HG02571 (cell line): Measurements from ENCODE around the gene LRRC4.

Experiments
- ATAC-seq: cut with Tn5 transposase; IDR thresholded peaks from one replicate; pipeline ENCODE4 v1.9.1; 2021; ENCODE audit warnings: mild to moderate bottlenecking, moderate library complexity; ENCODE audit not compliant: unreplicated experiment

Gene LRRC4

GRCh38 chr7:128060018-128060417, 28.8 kb upstream of the LRRC4 start:
- ATAC-seq, result no peak

DNA sequence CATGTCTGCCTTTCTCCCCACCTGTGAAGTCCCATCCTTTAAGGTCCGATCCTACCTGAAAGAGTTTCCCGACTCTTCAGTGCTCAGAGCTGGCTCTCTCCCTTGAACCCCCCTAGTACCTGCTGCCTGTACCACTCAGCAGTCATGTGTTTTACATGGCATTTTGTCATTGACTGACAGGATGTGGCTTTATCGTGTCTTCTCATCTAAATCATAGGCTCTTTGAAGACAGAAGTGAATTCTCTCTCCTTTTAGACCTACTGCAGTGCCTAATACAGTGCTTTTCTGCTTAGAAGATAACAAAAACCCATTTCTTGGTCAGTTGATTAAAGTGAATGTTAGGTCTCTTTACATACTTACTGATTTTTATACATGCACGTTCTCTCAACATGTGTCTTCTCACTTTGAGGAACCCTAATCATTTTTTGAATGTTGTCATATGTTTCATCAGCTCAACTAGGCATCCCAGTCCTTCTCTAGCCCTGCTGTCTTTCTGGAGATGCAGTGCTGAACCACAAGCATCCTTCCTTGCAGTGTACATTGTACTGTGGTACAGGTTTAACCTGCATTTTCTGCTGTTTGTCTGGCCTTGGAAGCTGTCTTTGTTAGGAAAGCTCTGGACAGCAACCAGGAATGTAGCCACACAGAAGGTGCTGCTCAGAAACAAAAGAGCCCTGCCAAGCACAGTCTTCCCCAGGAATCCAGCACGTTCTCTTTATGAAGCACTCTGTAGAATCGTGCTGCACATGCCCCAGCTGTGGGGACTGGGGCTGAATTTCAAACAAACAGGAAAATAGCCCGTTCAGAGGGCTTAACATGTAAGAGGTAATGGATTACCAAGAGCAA, 28.1 kb upstream of the LRRC4 start:
- ATAC-seq, result no peak

DNA sequence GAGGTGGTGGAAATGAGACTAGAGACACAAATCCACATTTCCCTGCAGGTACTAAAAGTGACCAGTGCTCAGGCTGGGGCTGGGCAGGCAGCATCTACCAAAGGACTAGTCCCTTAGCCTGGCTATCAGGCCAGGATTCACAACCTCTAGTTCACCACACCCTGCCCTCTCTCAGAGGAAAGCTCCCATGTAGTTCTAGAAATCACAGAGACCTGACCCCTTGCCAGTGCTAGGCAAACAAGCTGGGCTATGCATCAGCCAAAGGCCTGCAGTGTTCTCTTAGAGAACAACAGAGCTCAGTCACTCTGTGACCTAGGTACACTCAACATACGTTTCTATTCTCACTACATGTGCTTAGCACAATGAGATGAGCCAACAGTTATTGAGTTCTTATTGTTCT, 26.7 kb upstream of the LRRC4 start:
- no peak for ATAC-seq

DNA sequence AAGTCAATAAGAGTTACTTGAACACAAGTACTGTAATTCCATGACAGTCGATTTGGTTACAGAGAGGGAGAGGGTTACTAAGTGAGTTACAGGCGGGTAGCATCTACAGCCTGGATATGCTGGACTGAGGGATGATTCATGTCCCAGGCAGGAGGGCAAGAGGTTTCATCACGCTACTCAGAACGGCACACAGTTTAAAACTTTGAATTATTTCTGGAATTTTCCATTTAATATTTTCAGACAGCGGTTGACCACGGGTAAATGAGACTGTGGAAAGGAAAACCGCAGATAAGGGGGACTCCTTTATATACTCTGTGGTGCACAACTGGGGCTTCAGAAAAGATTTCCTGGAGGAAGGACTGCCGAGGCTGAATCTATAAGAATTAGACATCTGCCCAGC, 25.7 kb upstream of the LRRC4 start:
- ATAC-seq, result no peak

- ATAC-seq, result no peak
Measured at GRCh38 chr7:128055637-128056036, 24.4 kb upstream of the LRRC4 start.

- no peak for ATAC-seq
Measured at GRCh38 chr7:128054511-128054910, 23.3 kb upstream of the LRRC4 start.

DNA sequence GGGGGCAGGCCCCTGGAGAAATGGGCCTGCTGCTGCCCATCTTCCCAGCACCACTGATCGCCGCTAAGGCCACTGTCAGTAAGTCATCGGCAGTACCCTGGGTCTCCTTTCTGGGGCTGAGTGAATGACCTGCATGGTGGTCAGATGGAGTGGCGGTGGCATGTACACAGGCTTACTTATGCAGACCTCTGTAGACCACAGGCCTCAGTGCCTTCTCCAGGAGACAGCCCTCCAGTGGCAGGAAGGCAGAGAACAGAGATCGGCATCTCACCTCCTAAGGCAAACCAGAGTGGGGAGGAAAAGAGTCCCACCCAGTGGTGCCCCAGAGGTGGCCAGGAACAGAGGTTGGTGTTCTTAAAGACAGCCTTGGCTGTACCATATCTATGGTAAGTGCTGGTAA, 22.8 kb upstream of the LRRC4 start:
- no peak for ATAC-seq

- ATAC-seq, result no peak
Measured at GRCh38 chr7:128053023-128053422, 21.8 kb upstream of the LRRC4 start.

DNA sequence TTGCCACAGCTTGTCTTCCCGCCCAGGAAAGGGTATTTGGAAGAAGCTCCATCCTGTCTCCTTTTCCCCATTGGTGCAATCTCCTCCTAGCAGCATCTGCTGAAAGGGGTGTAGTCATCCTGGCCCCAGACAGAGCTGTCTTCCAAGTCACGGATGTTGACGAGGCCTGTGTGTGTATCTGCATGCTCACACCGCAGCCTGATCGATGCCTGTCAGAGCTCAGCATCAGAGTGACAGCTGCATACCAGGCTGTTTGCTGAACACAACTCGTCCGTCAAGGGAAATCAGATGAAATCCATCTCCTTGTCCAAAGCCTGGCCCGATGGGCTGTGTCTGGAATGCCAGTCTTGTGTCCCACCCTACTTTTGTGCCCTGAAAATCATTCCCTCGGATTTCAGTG, 21.2 kb upstream of the LRRC4 start:
- ATAC-seq, result no peak

DNA sequence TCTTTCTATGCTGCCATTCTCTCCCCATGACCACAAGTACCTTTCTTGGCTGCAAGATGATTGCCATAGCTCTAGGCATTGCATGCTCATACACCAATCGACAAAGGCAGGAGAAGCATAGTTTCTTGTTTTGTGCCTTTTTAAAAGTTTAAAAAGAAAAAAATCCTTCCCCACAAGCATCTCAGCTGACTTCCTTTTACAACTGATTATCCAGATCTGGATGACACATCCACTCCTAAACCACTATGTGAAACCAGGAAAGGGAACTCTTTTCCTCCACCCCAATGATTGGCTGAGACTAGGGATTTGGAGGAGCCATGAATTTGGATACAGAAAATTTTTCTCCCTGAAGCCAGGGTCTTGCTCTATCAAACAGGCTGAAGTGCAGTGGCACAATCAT, 14.5 kb upstream of the LRRC4 start:
- no peak for ATAC-seq

DNA sequence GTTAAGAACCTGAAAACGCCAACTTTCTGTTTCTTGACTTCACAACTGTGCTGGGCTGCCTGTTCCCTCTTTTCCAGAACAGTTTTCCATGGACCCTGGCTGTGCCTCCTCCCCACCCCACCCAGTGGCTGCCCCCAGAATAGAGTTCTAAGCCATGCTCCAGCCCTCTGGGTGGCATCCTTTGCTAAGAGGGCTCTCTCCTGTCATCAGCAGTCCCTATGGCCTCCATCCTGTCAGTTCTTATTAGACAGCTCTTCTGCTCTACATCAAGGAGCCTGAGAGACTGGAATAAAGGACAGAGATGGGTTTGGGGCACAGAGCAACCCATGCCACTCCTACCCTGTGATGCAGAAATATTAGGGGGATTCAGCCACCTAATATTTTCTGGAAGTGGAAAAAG, 13.9 kb upstream of the LRRC4 start:
- ATAC-seq, result no peak

DNA sequence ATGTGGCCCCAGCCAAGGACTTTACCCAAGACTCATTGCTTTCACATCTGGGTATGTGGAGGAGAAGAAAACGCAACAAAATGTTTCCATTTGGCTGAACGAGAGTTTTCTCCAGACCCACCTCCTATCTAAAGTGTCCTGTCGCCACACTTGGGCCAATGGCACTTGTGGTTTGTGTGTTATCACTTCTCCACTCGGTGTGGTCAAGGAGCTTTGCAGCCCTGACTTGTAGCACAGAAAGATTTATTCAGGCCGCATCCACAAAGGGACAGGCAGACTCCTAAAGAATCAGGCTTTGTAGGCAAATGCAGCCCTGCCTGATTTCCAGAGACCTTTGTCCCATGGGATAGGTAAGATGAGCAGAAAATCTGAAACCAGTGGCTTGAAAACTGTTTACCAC, 12.8 kb upstream of the LRRC4 start:
- ATAC-seq, result no peak

DNA sequence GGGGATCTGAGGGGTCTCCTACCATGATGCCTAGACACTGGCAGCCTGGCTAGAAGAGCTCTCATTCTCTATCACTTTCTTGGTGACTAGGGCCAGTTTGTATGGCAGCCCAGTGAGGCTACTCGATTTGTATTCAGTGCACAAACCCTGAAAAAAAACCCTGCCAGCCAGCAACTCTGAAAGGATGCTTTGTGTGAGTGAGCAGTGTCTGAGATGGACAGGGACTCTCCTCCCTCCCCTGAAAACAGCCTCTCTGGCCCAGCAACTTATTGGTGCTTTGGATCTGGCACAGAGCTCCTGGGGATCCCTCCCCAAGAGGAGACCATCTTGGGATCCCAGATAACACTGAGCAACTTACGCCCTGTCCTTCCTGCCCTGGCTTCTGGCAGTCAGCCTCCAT, 10.8 kb upstream of the LRRC4 start:
- no peak for ATAC-seq

- no peak for ATAC-seq
Measured at GRCh38 chr7:128041203-128041602, 10.0 kb upstream of the LRRC4 start.

GRCh38 chr7:128040205-128040604, 9.0 kb upstream of the LRRC4 start:
- no peak for ATAC-seq

GRCh38 chr7:128039544-128039953, 8.3 kb upstream of the LRRC4 start:
- ATAC-seq, result no peak

GRCh38 chr7:128037880-128038619, 6.8 kb upstream of the LRRC4 start:
- no peak for ATAC-seq

GRCh38 chr7:128037081-128037480, 5.8 kb upstream of the LRRC4 start:
- no peak for ATAC-seq

DNA sequence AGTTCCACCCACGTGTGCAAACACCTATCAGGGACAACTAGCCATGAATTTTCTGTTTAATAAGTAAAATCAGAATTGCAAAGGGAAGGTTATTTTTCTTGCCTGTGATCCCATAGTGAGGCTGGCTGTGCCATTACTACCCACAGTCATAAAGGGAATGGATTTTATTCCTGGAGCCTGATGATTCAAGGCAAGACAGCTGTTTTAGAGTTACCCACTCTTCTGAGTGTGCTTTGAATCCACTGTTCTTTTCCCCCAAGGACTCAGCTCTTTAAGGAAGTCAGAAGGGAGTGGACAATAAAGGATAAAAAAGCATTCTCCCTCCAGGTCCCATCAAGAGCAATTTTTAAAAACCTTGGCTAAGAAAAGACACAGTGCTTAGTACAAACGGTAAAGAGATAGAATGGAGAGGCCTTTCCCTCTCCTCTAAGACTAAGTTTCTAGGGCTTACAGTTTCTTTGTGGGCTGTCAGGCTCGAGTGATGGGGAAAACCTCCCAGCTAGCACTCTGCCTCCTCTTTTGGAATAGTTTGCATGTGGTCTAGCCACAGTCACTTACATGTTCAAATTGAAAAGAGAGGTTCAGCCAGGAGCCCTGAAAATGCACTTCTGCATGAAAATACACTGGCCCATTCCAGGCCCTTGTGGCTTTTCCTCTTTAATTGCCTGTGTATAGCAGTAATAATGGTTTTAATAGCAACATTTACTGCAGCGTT, 5.1 kb upstream of the LRRC4 start:
- peak; percentile 55 for ATAC-seq

DNA sequence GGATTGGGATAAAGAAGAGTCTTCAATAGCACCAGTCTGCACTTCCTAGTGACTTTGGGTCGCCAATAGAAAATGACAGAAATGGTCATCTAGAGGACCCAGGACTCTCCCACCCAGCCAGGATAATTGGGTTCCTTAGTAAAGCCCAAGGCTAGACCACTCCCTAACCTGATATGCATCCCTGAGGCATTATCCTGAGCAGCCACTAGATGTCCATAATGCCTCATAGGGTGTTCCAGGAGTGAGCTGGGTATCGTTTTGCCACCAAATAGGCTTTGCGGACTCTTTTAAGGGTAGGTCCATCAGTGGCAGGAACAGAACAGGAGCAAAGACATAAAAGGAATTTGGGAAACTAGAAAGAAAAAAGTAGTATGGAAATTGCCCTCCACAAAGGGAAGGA, 4.5 kb upstream of the LRRC4 start:
- no peak for ATAC-seq

GRCh38 chr7:128034825-128035224, 3.6 kb upstream of the LRRC4 start:
- no peak for ATAC-seq

- no peak for ATAC-seq
Measured at GRCh38 chr7:128033246-128033645, 2.0 kb upstream of the LRRC4 start.
